GM19035 (cell line): ENCODE results near the gene KRTAP4-8.
"Not testable (repeated sequence)": the region's sequence is repeated elsewhere in the genome, so short reads cannot be mapped to it uniquely, and the experiment has no call there.

Source experiments
- ATAC-seq: cut with Tn5 transposase; IDR thresholded peaks from one replicate; pipeline ENCODE4 v1.9.1; 2021; ENCODE audit not compliant: unreplicated experiment

The KRTAP4-8 gene

GRCh38 chr17:41065829-41066624 lies 31.9 kb downstream of the KRTAP4-8 start, which contains the start of gene KRTAP2-4:
KRTAP2-4 (minus strand) TSS chr17:41065879; CDS start chr17:41065845, 34 bp downstream.
- ATAC-seq, result no peak

- ATAC-seq, result not testable (repeated sequence)
These were observed 32.8 kb downstream of the KRTAP4-8 start for GRCh38 chr17:41065016-41065689.

- no peak for ATAC-seq
These were observed 33.6 kb downstream of the KRTAP4-8 start for GRCh38 chr17:41064301-41064700.

GRCh38 chr17:41063449-41063848 lies 34.5 kb downstream of the KRTAP4-8 start:
- ATAC-seq, result no peak

GRCh38 chr17:41061964-41062363 lies 36.0 kb downstream of the KRTAP4-8 start:
- no peak for ATAC-seq

GRCh38 chr17:41060052-41060604 lies 37.8 kb downstream of the KRTAP4-8 start, which contains the start of gene KRTAP2-3:
KRTAP2-3 (minus strand) TSS chr17:41060114; CDS start chr17:41060050, 64 bp downstream.
- ATAC-seq, result no peak

- ATAC-seq, result not testable (repeated sequence)
These were observed 38.5 kb downstream of the KRTAP4-8 start for GRCh38 chr17:41059276-41060051.

GRCh38 chr17:41058741-41059140 lies 39.2 kb downstream of the KRTAP4-8 start:
- ATAC-seq, result no peak

GRCh38 chr17:41057547-41057946 lies 40.4 kb downstream of the KRTAP4-8 start:
- no peak for ATAC-seq

GRCh38 chr17:41055130-41055529 lies 42.8 kb downstream of the KRTAP4-8 start, which contains the start of gene KRTAP2-2:
KRTAP2-2 (minus strand) TSS chr17:41055230; CDS start chr17:41055211, 19 bp downstream.
- ATAC-seq, result not testable (repeated sequence)

GRCh38 chr17:41054556-41054955 lies 43.4 kb downstream of the KRTAP4-8 start:
- not testable (repeated sequence) for ATAC-seq

GRCh38 chr17:41054025-41054424 lies 43.9 kb downstream of the KRTAP4-8 start:
- ATAC-seq, result no peak

GRCh38 chr17:41052566-41052965 lies 45.4 kb downstream of the KRTAP4-8 start:
- no peak for ATAC-seq

- no peak for ATAC-seq
These were observed 48.8 kb downstream of the KRTAP4-8 start for GRCh38 chr17:41049110-41049509.

GRCh38 chr17:41048441-41048840 lies 49.5 kb downstream of the KRTAP4-8 start:
- ATAC-seq, result no peak
